Inflammatory macrophage treated with lipopolysaccharide for 1 hour (primary cell): ENCODE data around the gene VCL.
"Not testable (repeated sequence)": the region's sequence is repeated elsewhere in the genome, so short reads cannot be mapped to it uniquely, and the experiment has no call there.

Experiments
- DNase-seq, 2 donors: peaks; one replicate each; pipeline ENCODE4 v3.0.0-alpha.2; 2020 to 2022

Gene VCL

GRCh38 chr10:73997787-73998622 is at the start of gene VCL:
Gene VCL, plus strand, starts transcription at chr10:73998116. Its CDS starts 92 bp downstream, at chr10:73998208.
- DNase-seq, result peak; percentile 94 to 96

- no peak for DNase-seq
Observed at GRCh38 chr10:73948947-73949633, 48.8 kb upstream of the VCL start.

GRCh38 chr10:73950155-73950948 is 47.6 kb upstream of the VCL start:
- no peak for DNase-seq

DNA sequence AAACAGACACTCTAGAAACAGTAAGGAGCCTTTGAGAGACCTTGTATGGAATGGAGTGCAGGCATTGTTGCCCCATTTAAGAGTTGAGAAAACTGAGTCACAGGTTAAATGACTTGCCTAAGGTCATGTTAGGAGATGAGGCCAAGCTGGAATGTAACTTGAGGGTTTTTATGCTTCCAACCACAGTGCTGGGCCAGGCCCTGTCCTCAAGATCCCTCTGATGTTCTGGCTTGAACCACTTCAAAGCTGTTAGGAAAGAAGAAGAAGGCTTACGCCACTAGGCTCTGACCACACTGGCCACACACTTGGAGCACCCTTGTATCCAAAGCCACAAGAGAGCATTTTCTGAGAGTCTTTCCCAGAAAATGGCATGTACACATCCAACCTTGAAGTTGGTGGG is 44.3 kb upstream of the VCL start:
- DNase-seq, result peak; percentile 55 to 73

GRCh38 chr10:73954737-73955136 is 43.2 kb upstream of the VCL start:
- no peak for DNase-seq

- DNase-seq, result no peak
Observed at GRCh38 chr10:73955719-73956118, 42.2 kb upstream of the VCL start.

DNA sequence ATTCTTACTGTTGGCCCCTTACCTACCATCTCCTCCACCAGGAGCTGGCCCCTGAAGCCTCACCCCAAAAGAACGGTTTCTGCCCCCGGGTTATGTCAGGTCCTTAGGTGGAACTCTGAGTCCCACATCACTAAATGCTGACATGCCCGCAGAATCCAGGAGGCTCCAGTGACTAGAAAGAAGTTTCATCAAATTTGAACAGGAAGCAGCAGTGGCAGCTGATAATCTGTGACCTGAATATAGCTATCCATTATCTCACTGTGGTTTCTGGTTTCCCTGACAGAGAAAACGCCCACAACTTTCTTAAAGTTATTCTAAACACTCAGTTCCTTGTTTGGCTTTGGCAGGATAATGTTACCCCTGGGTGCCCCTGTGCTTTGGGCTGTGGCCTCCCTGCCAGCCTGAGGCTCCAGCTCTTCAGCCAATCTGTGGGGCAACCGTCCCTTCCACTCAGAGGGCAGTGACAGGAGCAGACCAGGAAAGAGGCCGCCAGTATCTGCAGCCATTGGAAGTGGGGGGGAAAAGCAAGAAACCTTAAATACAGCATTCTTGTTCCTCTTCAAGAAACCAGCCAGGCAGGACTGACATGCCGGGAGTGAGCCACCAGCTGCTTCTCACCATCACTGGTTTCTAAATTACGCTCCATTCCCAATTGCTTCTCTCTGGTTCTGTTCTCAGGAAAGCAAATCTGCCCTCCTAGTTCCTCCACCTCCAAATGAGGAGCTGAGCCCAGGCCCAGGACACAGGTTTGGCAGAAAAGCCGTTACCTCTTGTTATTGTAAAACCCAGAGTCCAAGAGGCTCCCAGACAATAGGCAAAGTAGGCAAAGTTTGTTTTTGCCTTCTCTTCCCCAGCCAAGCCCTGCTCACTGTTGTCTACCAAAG is 41.2 kb upstream of the VCL start:
- peak; percentile 82 to 89 for DNase-seq

GRCh38 chr10:73959484-73960243 is 38.3 kb upstream of the VCL start:
- DNase-seq, result peak; percentile 45 to 64

GRCh38 chr10:73962386-73962785 is 35.5 kb upstream of the VCL start:
- DNase-seq, result no peak

GRCh38 chr10:73963533-73963932 is 34.4 kb upstream of the VCL start:
- DNase-seq, result not testable (repeated sequence)

DNA sequence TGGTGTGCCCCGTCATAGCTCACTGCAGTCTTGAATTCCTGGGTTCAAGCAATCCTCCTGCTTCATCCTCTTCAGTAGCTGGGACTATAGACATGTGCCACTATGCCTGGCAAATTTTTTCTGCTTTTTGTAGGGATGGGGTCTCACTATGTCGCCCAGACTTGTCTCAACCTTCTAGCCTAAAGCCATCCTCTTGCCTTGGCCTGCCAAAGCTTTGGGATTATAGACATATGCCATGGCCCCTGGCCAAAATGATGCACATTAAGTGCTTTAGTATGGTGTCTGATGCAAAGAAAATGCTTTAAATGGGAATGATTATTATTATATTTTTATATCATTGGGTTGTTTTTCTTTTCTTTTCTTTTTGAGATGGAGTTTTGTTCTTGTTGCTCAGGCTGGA is 33.2 kb upstream of the VCL start:
- DNase-seq, result no peak

GRCh38 chr10:73965267-73965889 is 32.5 kb upstream of the VCL start:
- not testable (repeated sequence) for DNase-seq

GRCh38 chr10:73965890-73966768 is 31.8 kb upstream of the VCL start:
- peak; percentile 53 to 66 for DNase-seq

DNA sequence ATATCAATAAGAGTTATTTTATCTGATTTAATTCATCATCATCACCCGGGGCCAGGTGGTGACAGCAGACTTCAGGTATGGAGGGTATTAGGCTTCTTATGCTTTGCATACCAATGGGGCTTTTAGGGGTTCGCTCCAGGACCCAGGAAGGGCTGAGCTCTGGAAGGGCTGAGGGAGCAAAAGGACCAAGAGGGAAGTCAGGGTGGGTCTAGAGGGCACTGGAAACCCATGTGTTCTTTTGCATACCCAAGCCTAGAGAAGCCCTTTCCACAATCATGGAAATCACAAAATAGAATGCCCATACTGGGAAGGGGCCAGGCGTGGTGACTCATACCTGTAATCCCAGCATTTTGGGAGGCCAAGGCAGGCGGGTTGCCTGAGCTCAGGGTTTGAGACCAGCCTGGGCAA is 30.9 kb upstream of the VCL start:
- DNase-seq, result no peak

DNA sequence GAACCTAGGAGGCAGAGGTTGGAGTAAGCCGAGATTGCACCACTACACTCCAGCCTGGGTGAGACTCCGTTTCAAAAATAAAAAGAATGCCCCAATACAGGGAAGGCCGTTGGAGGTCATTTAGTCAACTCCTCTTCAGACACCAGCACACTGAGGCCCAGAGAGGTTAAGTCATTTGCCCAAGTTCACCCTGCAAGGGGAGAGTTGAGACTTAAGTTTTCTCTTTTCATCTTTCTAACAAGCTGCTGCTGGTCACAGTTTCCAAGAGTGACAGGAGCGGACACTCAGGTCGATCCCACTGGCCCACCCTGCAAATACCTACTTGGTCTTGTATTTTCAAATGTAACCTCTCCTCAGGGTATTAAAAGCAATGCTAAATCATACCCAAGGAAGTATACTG is 30.4 kb upstream of the VCL start:
- no peak for DNase-seq

GRCh38 chr10:73968098-73968521 is 29.8 kb upstream of the VCL start:
- DNase-seq, result no peak

DNA sequence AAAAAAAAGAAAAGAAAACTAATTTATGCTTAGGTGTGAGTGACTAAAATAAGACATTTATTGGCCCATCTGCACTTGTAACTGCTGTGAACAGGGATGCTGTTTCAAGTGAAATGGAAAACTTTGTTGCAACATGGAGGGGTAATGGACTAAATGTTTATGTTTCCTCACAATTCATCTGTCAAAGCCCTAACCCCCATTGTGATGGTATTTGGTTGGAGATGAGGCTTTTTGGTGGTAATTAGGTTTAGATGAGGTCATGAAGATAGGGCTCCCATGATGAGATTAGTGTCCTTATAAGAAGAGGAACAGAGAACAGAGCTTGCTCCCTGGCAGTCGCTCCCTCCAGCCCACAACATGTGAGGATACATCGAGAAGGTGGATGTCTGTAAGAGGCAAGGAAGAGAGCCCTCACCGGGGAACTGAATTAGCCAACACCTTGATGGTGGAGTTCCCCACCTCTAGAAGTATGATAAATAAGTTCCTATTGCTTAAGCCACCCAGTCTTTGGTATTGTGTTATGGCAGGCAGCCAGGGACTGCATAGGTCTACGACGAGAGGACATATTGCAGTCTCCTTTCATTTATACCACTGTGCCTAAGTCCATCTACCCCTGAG is 28.6 kb upstream of the VCL start:
- peak; percentile 35 to 62 for DNase-seq

GRCh38 chr10:73970845-73971244 is 27.1 kb upstream of the VCL start:
- no peak for DNase-seq

- DNase-seq, result no peak
Observed at GRCh38 chr10:73971636-73972354, 26.1 kb upstream of the VCL start.
